CD4-positive, alpha-beta T cell (primary cell): ENCODE results near the gene APOBEC3F. TPM values are rescaled to one million over a fixed set of nuclear protein-coding genes. Genes with fewer than 3 reads are reported as not detected.
"Not testable (repeated sequence)": the region's sequence is repeated elsewhere in the genome, so short reads cannot be mapped to it uniquely, and the experiment has no call there.

Experiments
- ATAC-seq: fragments of 200-7000 bp; cut with Tn5 transposase; one replicate; pipeline ENCODE4 v1.10.0; 2022; ENCODE audit warnings: mild to moderate bottlenecking; ENCODE audit not compliant: poor library complexity
- CTCF ChIA-PET: fragments of 350-600 bp; sonication (Branson Sonifier 250); formaldehyde crosslinking; loops from one replicate; lab custom pipeline; 2021; ENCODE audit warnings: antibody characterized with exemption, inconsistent platforms; lab: Charles Lee
- POLR2A ChIA-PET: fragments of 350-600 bp; sonication (Branson Sonifier 250); formaldehyde crosslinking; loops from one replicate; lab custom pipeline; 2021; ENCODE audit warnings: antibody characterized with exemption, inconsistent platforms; lab: Charles Lee
- DNase-seq, 14 experiments: peaks; one replicate each; pipeline ENCODE4 v3.0.0-alpha.2; 2013 to 2020; ENCODE audit warnings: mixed read lengths in 2 of 14
- H3K27ac ChIP-seq, 2 donors: one replicate each; pipeline versions ENCODE4 v1.5.1 to v1.7.0; 2013; ENCODE audit warnings: low read length in 2 of 2, low read depth in 1 of 2, mild to moderate bottlenecking in 1 of 2
- H3K27me3 ChIP-seq, 2 experiments: 1 replicate in 1 of 2; 2 replicates in 1 of 2; pipeline versions ENCODE4 v1.6.1 to v1.7.0; 2013; ENCODE audit warnings: low read length in 2 of 2, control low read depth in 1 of 2, mild to moderate bottlenecking in 1 of 2, moderate library complexity in 1 of 2; ENCODE audit not compliant: insufficient read depth in 2 of 2, control insufficient read depth in 1 of 2
- H3K36me3 ChIP-seq: one replicate; pipeline ENCODE4 v1.6.1; 2013; ENCODE audit warnings: low read length, control low read depth; ENCODE audit not compliant: insufficient read depth
- H3K4me1 ChIP-seq: one replicate; pipeline ENCODE4 v1.6.1; 2013; ENCODE audit warnings: low read length, control low read depth; ENCODE audit not compliant: insufficient read depth
- H3K4me3 ChIP-seq: one replicate; pipeline ENCODE4 v1.5.1; 2013; ENCODE audit warnings: mild to moderate bottlenecking, low read length, moderate library complexity
- H3K9me3 ChIP-seq, 2 experiments: 1 replicate in 1 of 2; 2 replicates in 1 of 2; pipeline versions ENCODE4 v1.6.1 to v1.7.0; 2013; ENCODE audit warnings: low read length in 2 of 2, mild to moderate bottlenecking in 2 of 2, control low read depth in 1 of 2, moderate library complexity in 1 of 2; ENCODE audit not compliant: control insufficient read depth in 1 of 2, insufficient read depth in 1 of 2
- H3K27ac Mint-ChIP-seq: one replicate; pipeline ENCODE4 v1.8.0; 2020; ENCODE audit warnings: mixed read lengths
- H3K27me3 Mint-ChIP-seq: one replicate; pipeline ENCODE4 v1.8.0; 2021; ENCODE audit warnings: mixed read lengths
- H3K36me3 Mint-ChIP-seq: one replicate; pipeline ENCODE4 v1.8.0; 2021; ENCODE audit warnings: low read depth, mixed read lengths
- H3K4me1 Mint-ChIP-seq: one replicate; pipeline ENCODE4 v1.8.0; 2021; ENCODE audit warnings: low read depth, mixed read lengths
- H3K4me3 Mint-ChIP-seq: one replicate; pipeline ENCODE4 v1.8.0; 2020; ENCODE audit warnings: mild to moderate bottlenecking, mixed read lengths
- H3K9me3 Mint-ChIP-seq: one replicate; pipeline ENCODE4 v1.8.0; 2020; ENCODE audit warnings: mixed read lengths
- intact Hi-C, 2 experiments: fragments of 100-400 bp; cut with DNase I in 1 of 2; cut with micrococcal nuclease in 1 of 2; formaldehyde crosslinking; loops; one replicate each; pipeline versions ENCODE4 v1.15.1 to v1.9.0; 2023 to 2025; cut with DNase I, micrococcal nuclease
- total RNA-seq, 174 experiments: library from RNA in 2 of 174; stranded (reverse) in 2 of 174; gene quantifications; one replicate each; pipeline ENCODE4 v1.2.3 and lab custom pipeline; 2021 to 2026
- TF ChIP-seq, protein P1 (sequence below): fragments of 200-600 bp; IDR thresholded peaks from one replicate; pipeline ENCODE4 v1.8.0; 2022; ENCODE audit warnings: antibody characterized with exemption, mild to moderate bottlenecking

Gene APOBEC3F
- total RNA-seq, 2 experiments from 2014 or later, result 4.3 to 6.5 TPM

DNA sequence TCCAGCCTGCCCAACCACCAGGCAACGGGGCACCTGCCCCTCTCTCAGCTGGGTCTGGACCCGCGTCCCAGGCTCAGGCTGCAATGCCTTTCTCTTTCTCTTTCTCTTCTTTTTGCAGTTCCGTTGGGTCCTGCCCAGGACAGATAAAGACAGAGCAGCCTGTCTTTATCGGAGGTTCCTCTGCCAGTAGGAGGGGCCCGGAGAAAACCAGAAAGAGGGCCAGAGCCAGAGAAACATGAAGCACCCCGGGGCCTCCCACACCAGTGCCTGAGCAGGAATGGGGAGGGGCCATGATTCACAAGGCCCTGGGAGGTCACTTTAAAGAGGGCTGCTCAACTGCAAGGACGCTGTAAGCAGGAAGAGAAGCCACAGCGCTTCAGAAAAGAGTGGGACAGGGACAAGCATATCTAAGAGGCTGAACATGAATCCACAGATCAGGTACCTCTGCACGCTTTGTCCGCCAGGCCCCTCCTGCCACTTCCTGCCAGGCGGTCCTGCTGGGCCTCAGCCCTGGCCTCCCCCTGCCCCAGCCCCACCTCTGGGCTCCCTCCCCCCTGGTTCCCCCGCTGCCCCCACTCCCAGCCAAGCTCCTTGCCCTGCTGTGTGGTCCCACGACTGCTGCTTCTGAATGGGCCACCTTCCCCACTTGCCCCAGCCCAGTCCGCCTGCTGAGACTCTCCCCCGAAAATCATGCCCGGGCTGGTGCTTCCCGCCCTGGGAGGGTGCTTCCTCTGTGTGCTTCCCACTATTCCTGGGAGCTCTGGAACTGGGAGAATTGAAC, 26.5 kb upstream of the APOBEC3F start, which contains the start of gene APOBEC3C:
TSS of gene APOBEC3C (plus strand) at position 316 of the 781 bp plus-strand sequence. CDS start at position 422, 106 bp downstream.
- H3K4me1 Mint-ChIP-seq, result peaks cover 43% of the 10 kb centered on the region
- ATAC-seq, result peak; percentile 84
- peak within 1 kb of the TSS; percentile 88 for H3K4me3 Mint-ChIP-seq
- DNase-seq, result peak; percentile 42 to 89 (median 68)
- Histone ChIP-seq H3K27me3 (no peaks in the 10 kb centered on the region), H3K4me1 (peaks cover 45% of the 10 kb centered on the region), H3K36me3 (peaks cover 10% of the 10 kb centered on the region), H3K9me3 (no peaks in the 10 kb centered on the region), H3K4me3 (peak within 1 kb of the TSS; percentile 75), H3K27ac (peak within 1 kb of the TSS; percentile 65 to 70)
- ChIA-PET CTCF (interaction anchor here (1.0 to 2.1 kb wide), 2 partner anchors 11 to 303 kb away, joined by 3 to 10 read pairs; no protein-coding TSS in a partner anchor), POLR2A (interaction anchor here (0.6 to 1.0 kb wide), 3 partner anchors 10 to 507 kb away, joined by 3 read pairs; partner anchors contain the start of gene CBX7)
- H3K9me3 Mint-ChIP-seq, result no peaks in the 10 kb centered on the region
- peak within 1 kb of the TSS; percentile 84 for H3K27ac Mint-ChIP-seq
- no peaks in the 10 kb centered on the region for H3K27me3 Mint-ChIP-seq
- intact Hi-C loops, result no loop called here
- H3K36me3 Mint-ChIP-seq, result peaks cover 3% of the 10 kb centered on the region
- TF ChIP-seq, protein P1, sequence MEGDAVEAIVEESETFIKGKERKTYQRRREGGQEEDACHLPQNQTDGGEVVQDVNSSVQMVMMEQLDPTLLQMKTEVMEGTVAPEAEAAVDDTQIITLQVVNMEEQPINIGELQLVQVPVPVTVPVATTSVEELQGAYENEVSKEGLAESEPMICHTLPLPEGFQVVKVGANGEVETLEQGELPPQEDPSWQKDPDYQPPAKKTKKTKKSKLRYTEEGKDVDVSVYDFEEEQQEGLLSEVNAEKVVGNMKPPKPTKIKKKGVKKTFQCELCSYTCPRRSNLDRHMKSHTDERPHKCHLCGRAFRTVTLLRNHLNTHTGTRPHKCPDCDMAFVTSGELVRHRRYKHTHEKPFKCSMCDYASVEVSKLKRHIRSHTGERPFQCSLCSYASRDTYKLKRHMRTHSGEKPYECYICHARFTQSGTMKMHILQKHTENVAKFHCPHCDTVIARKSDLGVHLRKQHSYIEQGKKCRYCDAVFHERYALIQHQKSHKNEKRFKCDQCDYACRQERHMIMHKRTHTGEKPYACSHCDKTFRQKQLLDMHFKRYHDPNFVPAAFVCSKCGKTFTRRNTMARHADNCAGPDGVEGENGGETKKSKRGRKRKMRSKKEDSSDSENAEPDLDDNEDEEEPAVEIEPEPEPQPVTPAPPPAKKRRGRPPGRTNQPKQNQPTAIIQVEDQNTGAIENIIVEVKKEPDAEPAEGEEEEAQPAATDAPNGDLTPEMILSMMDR, result no peak

DNA sequence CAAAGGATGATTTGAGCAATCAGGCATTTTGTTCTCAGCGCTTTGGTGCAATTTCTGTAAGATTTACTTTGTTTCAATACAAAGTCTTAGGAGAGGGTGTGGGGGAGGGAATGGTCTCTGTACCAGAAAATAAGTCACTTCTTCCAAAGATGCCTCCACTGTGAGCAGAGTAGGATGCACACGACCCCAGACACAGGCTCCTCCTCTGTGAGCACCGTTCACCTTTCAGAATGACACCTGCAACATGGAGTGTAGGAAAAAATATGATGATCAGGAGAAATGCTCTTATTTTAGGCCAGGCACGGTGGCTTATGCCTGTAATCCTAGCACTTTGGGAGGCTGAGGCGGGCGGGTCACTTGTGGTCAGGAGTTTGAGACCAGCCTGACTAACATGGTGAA, 25.9 kb upstream of the APOBEC3F start:
- not testable (repeated sequence) for H3K36me3 Mint-ChIP-seq, H3K9me3 ChIP-seq, ATAC-seq, DNase-seq, H3K27me3 ChIP-seq, H3K27me3 Mint-ChIP-seq, H3K9me3 Mint-ChIP-seq
- Histone ChIP-seq H3K27ac (peak overlapping the region; percentile 65 to 70), H3K4me3 (peak overlapping the region; percentile 75), H3K36me3 (peaks cover 10% of the 10 kb centered on the region), H3K4me1 (peaks cover 50% of the 10 kb centered on the region)
- H3K4me3 Mint-ChIP-seq, result peak overlapping the region; percentile 88
- H3K4me1 Mint-ChIP-seq, result peaks cover 47% of the 10 kb centered on the region
- intact Hi-C loops, result loop anchor here in 1 of 2 experiments (5.0 kb wide), 1 partner anchor 63 kb away; the partner anchor contains the start of gene APOBEC3G
- peak overlapping the region; percentile 84 for H3K27ac Mint-ChIP-seq
- CTCF ChIA-PET, result interaction anchor here (0.7 to 2.1 kb wide), 2 partner anchors 12 to 146 kb away, joined by 3 to 10 read pairs; no protein-coding TSS in a partner anchor
- POLR2A ChIA-PET, result interaction anchor here (0.6 kb wide), 1 partner anchor 508 kb away, joined by 3 read pairs; no protein-coding TSS in a partner anchor

DNA sequence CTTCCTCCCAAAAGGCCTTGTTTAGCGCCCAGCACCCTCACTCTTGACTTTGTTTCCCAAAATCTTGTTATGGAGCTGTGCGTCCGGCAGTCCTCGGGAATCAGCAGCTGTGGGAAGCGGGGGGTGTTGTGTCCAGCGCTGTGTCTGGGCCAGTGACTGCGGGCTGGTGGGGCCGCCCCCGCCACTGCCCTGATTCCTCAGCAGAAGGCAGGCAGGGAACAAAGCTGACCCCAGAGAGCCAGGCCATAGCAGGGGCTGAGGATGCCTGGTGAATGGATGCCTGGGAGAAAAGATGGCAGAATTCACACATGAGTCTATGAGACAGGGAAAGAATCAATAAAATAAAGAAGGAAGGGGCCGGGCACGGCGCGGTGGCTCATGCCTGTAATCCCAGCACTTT, 24.1 kb upstream of the APOBEC3F start:
- Mint-ChIP-seq H3K27me3 (no peaks in the 10 kb centered on the region), H3K4me1 (peaks cover 59% of the 10 kb centered on the region), H3K9me3 (no peaks in the 10 kb centered on the region), H3K27ac (no peak overlapping the region), H3K4me3 (peak overlapping the region; percentile 20), H3K36me3 (peaks cover 18% of the 10 kb centered on the region)
- Histone ChIP-seq H3K27ac (no peak overlapping the region), H3K4me1 (peaks cover 58% of the 10 kb centered on the region), H3K9me3 (no peaks in the 10 kb centered on the region), H3K36me3 (peaks cover 10% of the 10 kb centered on the region), H3K27me3 (no peaks in the 10 kb centered on the region), H3K4me3 (no peak overlapping the region)
- ATAC-seq (no peak), DNase-seq (no peak)
- ChIA-PET POLR2A (no interaction called here), CTCF (no interaction called here)
- TF ChIP-seq, protein P1, result no peak
- intact Hi-C loops, result loop anchor here in 1 of 2 experiments (5.0 kb wide), 1 partner anchor 61 kb away; the partner anchor contains the start of gene APOBEC3G
